T-helper 1 cell (primary cell): ENCODE results near the gene H3-3A.

Source experiments
- DNase-seq, 5 donors: peaks; one replicate each; pipeline ENCODE4 v3.0.0-alpha.2; 2012 to 2020

Gene H3-3A

DNA sequence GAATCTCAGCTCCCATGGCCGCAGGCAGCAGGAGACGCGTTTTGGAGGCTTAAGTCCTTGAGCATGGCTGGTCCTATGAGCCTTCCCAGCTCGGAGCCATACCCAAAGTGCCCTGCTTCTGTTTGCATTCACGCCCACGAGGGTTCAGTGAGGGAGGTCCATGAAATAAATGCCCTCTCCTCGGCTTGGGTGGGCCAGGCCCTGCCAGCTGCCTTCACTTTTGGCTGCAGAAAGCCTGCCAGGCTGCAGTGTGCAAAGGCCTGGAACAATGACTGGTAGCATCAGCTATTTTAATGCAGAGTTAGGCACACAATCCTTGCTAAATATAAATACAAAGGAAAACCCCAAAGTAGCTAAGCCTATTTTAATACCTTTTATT is 49.4 kb downstream of the H3-3A start:
- DNase-seq: no peak

GRCh38 chr1:226112626-226113025 is 50.1 kb downstream of the H3-3A start:
- DNase-seq: no peak

DNA sequence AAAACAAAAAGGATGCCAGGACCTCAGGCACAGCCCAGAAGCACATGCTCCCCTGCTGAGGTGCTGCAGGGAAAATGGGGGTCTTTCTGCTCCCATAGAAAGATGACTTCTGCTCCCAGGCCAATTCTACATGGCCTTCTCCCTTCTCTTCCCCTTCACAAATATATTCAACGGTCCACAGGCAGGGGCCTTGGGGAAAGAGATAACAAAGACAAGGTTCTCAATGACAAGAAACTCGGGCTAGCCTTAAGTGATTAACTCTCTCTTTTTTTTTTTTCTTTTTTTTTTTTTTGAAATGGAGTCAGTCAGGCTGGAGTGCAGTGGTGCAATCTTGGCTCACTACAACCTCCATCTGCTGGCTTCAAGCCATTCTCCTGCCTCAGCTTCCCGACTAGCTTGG is 54.2 kb downstream of the H3-3A start:
- no peak for DNase-seq

GRCh38 chr1:226117330-226117729 is 54.8 kb downstream of the H3-3A start:
- DNase-seq: no peak

DNA sequence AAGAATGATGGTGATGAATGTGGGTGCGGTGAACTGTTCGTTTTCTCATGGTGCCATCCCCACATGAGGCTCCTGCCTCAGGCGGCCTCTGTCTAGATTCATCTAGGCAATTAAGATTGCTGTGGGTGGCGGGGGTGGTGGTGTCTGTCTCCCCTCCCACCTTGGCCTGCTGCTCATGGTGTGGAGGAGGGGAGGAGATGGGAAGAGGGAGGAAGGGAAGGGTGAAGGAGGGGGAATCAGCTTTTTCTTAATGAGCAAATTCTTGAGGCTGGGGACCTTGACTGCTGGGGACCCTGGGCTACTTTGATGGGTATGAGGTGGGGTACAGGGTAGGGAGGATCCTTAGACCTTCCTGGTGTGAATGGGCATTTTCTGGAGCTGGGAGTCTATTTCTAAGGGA is 55.8 kb downstream of the H3-3A start:
- DNase-seq: no peak

- DNase-seq: no peak
Measured at GRCh38 chr1:226119169-226119568, 56.7 kb downstream of the H3-3A start.

GRCh38 chr1:226120398-226120797 is 57.9 kb downstream of the H3-3A start:
- DNase-seq: no peak

DNA sequence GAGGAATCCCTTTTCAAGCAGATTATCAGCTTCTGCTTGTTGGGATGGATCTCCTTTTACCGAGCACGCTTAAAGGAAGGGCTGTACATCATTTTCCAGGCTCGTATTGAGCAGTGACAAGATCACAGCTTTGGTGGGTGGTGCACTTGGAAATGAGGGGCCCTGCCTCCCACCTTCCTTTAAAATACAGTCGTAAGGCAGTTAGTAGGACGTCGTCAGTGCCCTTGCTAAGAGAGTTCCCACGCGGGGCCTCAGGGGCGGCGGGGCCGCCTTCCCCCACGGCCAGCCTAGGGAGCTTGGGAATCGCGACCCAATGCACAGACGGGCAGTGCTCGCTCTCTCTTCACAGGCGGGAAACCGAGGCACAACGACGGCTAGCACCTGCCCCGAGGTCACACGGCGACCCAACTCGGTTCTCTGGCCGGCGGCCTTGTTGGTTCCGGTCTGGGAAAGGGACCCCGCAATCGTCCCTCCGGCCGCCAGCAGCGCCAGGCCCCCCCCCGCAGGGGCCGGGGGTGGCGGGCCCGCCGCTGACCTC is 58.6 kb downstream of the H3-3A start:
- no peak for DNase-seq
